K562 (cell line): ENCODE data around the gene SRRD. TPM values are rescaled to one million over a fixed set of nuclear protein-coding genes. Genes with fewer than 3 reads are reported as not detected.

Source experiments
- CCNT2 ChIP-seq: IDR thresholded peaks from 2 replicates; pipeline ENCODE4 v1.6.1; 2011; ENCODE audit warnings: borderline replicate concordance, low read depth, mild to moderate bottlenecking, moderate library complexity, mixed read lengths, low read length; ENCODE audit not compliant: insufficient read length; ENCODE audit errors: extremely low read depth
- CEBPG ChIP-seq, 3 experiments: fragments of 200-800 bp in 1 of 3; sonication (Bioruptor generic) in 1 of 3; sonication (generic) in 1 of 3; formaldehyde crosslinking in 1 of 3; IDR thresholded peaks in 2 of 3; conservative IDR thresholded peaks in 1 of 3; 2 replicates each; pipeline versions ENCODE4 v1.6.1 to v1.8.0; 2016 to 2022; ENCODE audit warnings: missing compliant biosample characterization in 2 of 3, missing genetic modification characterization in 2 of 3, mild to moderate bottlenecking in 1 of 3, missing genetic modification reagents in 1 of 3
- HEY1 ChIP-seq: fragments of 250-450 bp; sonication (Bioruptor Pico); IDR thresholded peaks from 2 replicates; pipeline ENCODE4 v1.5.0; 2020; ENCODE audit warnings: mild to moderate bottlenecking, moderate library complexity, borderline replicate concordance
- KLF16 ChIP-seq: IDR thresholded peaks from 2 replicates; pipeline ENCODE4 v1.6.1; 2016; ENCODE audit warnings: antibody characterized with exemption
- L3MBTL2 ChIP-seq: fragments of 450-650 bp; IDR thresholded peaks from 2 replicates; pipeline ENCODE4 v1.6.1; 2016; ENCODE audit warnings: mild to moderate bottlenecking, moderate library complexity
- MTF1 ChIP-seq: fragments of 250-450 bp; sonication (Bioruptor Pico); IDR thresholded peaks from 2 replicates; pipeline ENCODE4 v1.9.0; 2021; ENCODE audit warnings: moderate library complexity, mild to moderate bottlenecking, inconsistent platforms, borderline replicate concordance
- RFX1 ChIP-seq: fragments of 450-650 bp; IDR thresholded peaks from 2 replicates; pipeline ENCODE4 v1.6.1; 2016; ENCODE audit warnings: mild to moderate bottlenecking, moderate library complexity
- SMAD2 ChIP-seq: fragments of 150-350 bp; IDR thresholded peaks from 2 replicates; pipeline ENCODE4 v1.6.1; 2014; ENCODE audit warnings: low read depth, mild to moderate bottlenecking, low read length
- STAT5B ChIP-seq: fragments of 250-450 bp; sonication (Bioruptor Pico); IDR thresholded peaks from 2 replicates; pipeline ENCODE4 v1.8.0; 2021; ENCODE audit warnings: mild to moderate bottlenecking, inconsistent platforms
- ZNF224 ChIP-seq: sonication (generic); formaldehyde crosslinking; IDR thresholded peaks from 2 replicates; pipeline ENCODE4 v1.8.0; 2022; ENCODE audit warnings: mild to moderate bottlenecking, missing genetic modification reagents
- ZNF583 ChIP-seq: fragments of 250-450 bp; sonication (Bioruptor Pico); IDR thresholded peaks from 2 replicates; pipeline ENCODE4 v1.4.0; 2020
- ZNF766 ChIP-seq: fragments of 200-800 bp; sonication (Bioruptor generic); conservative IDR thresholded peaks from 2 replicates; pipeline ENCODE4 v1.6.1; 2016; ENCODE audit warnings: missing genetic modification characterization, missing compliant biosample characterization
- polyA plus RNA-seq, 8 experiments: library from polyadenylated mRNA; depleted of rRNA in 4 of 8; stranded (reverse) in 5 of 8; unstranded in 3 of 8; fragments of >200 nt; fragmentation: Nextera tagmentation in 2 of 8; fragmentation: Illumina TruSeq in 1 of 8; extraction: Ambion mirVana in 2 of 8; extraction: Trizol in 1 of 8; gene quantifications; 2 replicates each; pipeline versions ENCODE4 v1.2.1 to v1.2.3, GENCODE V29; 2011 to 2014; ENCODE audit warnings: inconsistent platforms in 1 of 8, missing spikeins in 1 of 8
- total RNA-seq, 7 experiments: library from RNA; depleted of rRNA in 6 of 7; stranded (reverse); fragments of >200 nt in 6 of 7; fragmentation: Illumina TruSeq in 2 of 7; extraction: Trizol in 2 of 7; gene quantifications; 2 replicates each; pipeline versions ENCODE4 v1.2.1 to v1.2.3, GENCODE V29; 2011 to 2021; ENCODE audit warnings: low replicate concordance in 1 of 7
- TF ChIP-seq, protein P1 (sequence below): fragments of 450-650 bp; IDR thresholded peaks from 2 replicates; pipeline ENCODE4 v1.6.1; 2016; ENCODE audit warnings: mild to moderate bottlenecking, moderate library complexity
- TF ChIP-seq, protein P2 (sequence below): sonication (generic); IDR thresholded peaks from 2 replicates; pipeline ENCODE4 v1.6.1; 2016

SRRD gene
- total and polyA plus RNA-seq, 9 of the 15 experiments (the other 6 are each of a cell fraction or from before 2014, with no cell fraction given) = 4.9 to 59.4 (median 34.4) TPM

- TF ChIP-seq, protein P1, sequence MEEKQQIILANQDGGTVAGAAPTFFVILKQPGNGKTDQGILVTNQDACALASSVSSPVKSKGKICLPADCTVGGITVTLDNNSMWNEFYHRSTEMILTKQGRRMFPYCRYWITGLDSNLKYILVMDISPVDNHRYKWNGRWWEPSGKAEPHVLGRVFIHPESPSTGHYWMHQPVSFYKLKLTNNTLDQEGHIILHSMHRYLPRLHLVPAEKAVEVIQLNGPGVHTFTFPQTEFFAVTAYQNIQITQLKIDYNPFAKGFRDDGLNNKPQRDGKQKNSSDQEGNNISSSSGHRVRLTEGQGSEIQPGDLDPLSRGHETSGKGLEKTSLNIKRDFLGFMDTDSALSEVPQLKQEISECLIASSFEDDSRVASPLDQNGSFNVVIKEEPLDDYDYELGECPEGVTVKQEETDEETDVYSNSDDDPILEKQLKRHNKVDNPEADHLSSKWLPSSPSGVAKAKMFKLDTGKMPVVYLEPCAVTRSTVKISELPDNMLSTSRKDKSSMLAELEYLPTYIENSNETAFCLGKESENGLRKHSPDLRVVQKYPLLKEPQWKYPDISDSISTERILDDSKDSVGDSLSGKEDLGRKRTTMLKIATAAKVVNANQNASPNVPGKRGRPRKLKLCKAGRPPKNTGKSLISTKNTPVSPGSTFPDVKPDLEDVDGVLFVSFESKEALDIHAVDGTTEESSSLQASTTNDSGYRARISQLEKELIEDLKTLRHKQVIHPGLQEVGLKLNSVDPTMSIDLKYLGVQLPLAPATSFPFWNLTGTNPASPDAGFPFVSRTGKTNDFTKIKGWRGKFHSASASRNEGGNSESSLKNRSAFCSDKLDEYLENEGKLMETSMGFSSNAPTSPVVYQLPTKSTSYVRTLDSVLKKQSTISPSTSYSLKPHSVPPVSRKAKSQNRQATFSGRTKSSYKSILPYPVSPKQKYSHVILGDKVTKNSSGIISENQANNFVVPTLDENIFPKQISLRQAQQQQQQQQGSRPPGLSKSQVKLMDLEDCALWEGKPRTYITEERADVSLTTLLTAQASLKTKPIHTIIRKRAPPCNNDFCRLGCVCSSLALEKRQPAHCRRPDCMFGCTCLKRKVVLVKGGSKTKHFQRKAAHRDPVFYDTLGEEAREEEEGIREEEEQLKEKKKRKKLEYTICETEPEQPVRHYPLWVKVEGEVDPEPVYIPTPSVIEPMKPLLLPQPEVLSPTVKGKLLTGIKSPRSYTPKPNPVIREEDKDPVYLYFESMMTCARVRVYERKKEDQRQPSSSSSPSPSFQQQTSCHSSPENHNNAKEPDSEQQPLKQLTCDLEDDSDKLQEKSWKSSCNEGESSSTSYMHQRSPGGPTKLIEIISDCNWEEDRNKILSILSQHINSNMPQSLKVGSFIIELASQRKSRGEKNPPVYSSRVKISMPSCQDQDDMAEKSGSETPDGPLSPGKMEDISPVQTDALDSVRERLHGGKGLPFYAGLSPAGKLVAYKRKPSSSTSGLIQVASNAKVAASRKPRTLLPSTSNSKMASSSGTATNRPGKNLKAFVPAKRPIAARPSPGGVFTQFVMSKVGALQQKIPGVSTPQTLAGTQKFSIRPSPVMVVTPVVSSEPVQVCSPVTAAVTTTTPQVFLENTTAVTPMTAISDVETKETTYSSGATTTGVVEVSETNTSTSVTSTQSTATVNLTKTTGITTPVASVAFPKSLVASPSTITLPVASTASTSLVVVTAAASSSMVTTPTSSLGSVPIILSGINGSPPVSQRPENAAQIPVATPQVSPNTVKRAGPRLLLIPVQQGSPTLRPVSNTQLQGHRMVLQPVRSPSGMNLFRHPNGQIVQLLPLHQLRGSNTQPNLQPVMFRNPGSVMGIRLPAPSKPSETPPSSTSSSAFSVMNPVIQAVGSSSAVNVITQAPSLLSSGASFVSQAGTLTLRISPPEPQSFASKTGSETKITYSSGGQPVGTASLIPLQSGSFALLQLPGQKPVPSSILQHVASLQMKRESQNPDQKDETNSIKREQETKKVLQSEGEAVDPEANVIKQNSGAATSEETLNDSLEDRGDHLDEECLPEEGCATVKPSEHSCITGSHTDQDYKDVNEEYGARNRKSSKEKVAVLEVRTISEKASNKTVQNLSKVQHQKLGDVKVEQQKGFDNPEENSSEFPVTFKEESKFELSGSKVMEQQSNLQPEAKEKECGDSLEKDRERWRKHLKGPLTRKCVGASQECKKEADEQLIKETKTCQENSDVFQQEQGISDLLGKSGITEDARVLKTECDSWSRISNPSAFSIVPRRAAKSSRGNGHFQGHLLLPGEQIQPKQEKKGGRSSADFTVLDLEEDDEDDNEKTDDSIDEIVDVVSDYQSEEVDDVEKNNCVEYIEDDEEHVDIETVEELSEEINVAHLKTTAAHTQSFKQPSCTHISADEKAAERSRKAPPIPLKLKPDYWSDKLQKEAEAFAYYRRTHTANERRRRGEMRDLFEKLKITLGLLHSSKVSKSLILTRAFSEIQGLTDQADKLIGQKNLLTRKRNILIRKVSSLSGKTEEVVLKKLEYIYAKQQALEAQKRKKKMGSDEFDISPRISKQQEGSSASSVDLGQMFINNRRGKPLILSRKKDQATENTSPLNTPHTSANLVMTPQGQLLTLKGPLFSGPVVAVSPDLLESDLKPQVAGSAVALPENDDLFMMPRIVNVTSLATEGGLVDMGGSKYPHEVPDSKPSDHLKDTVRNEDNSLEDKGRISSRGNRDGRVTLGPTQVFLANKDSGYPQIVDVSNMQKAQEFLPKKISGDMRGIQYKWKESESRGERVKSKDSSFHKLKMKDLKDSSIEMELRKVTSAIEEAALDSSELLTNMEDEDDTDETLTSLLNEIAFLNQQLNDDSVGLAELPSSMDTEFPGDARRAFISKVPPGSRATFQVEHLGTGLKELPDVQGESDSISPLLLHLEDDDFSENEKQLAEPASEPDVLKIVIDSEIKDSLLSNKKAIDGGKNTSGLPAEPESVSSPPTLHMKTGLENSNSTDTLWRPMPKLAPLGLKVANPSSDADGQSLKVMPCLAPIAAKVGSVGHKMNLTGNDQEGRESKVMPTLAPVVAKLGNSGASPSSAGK = no peak
- TF ChIP-seq KLF16 = no peak
- no peak for TF ChIP-seq L3MBTL2
- peak; percentile 33; the same call in 1 of the 2 replicates for TF ChIP-seq RFX1
- no peak for TF ChIP-seq ZNF583 (CRISPR knock-in tag)
- no peak for TF ChIP-seq STAT5B
- TF ChIP-seq, protein P2, sequence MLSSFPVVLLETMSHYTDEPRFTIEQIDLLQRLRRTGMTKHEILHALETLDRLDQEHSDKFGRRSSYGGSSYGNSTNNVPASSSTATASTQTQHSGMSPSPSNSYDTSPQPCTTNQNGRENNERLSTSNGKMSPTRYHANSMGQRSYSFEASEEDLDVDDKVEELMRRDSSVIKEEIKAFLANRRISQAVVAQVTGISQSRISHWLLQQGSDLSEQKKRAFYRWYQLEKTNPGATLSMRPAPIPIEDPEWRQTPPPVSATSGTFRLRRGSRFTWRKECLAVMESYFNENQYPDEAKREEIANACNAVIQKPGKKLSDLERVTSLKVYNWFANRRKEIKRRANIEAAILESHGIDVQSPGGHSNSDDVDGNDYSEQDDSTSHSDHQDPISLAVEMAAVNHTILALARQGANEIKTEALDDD = no peak
- 0 out of 2 replicates have a peak, but pooled peaks have one; percentile 27 for TF ChIP-seq ZNF766 (CRISPR knock-in tag)
- no peak for TF ChIP-seq ZNF224
- no peak for TF ChIP-seq CEBPG (CRISPR knock-in tag; IDR thresholded peaks at IDR 0.05)
- TF ChIP-seq CEBPG (tag; conservative IDR thresholded peaks at IDR 0.05 in 1 of 2, IDR thresholded peaks at IDR 0.05 in 1 of 2) = no peak
- TF ChIP-seq CCNT2 = no peak
- TF ChIP-seq SMAD2 = no peak
- TF ChIP-seq MTF1 = no peak
- no peak for TF ChIP-seq HEY1 (CRISPR knock-in tag)
- TF ChIP-seq, all 486 proteins: peak for 8
Measured at GRCh38 chr22:26482161-26482560, 1.5 kb upstream of the SRRD start (continued).
